GM15510 (cell line): ENCODE data around the gene APOA4.

Experiments used
- POLR2A ChIP-seq: IDR thresholded peaks from 3 replicates; pipeline ENCODE4 v1.6.1; 2011; ENCODE audit warnings: borderline replicate concordance; ENCODE audit not compliant: insufficient read length; ENCODE audit errors: extremely low read depth

Gene APOA4

GRCh38 chr11:116823031-116823843 is at the start of gene APOA4:
Gene APOA4 (minus strand): TSS chr11:116823304. CDS start chr11:116823191, 113 bp downstream.
- no peak for TF ChIP-seq POLR2A

GRCh38 chr11:116871248-116871647 is 48.1 kb upstream of the APOA4 start:
- TF ChIP-seq POLR2A, result no peak

GRCh38 chr11:116870054-116870453 is 47.0 kb upstream of the APOA4 start:
- no peak for TF ChIP-seq POLR2A

GRCh38 chr11:116869610-116870009 is 46.5 kb upstream of the APOA4 start:
- TF ChIP-seq POLR2A, result no peak

GRCh38 chr11:116868066-116868465 is 45.0 kb upstream of the APOA4 start:
- TF ChIP-seq POLR2A, result no peak

- TF ChIP-seq POLR2A, result no peak
Observed at GRCh38 chr11:116867619-116868018, 44.5 kb upstream of the APOA4 start.

GRCh38 chr11:116866804-116867455 is 43.8 kb upstream of the APOA4 start:
- TF ChIP-seq POLR2A, result no peak

- TF ChIP-seq POLR2A, result no peak
Observed at GRCh38 chr11:116865696-116866095, 42.6 kb upstream of the APOA4 start.

- no peak for TF ChIP-seq POLR2A
Observed at GRCh38 chr11:116864531-116864930, 41.4 kb upstream of the APOA4 start.

- TF ChIP-seq POLR2A, result no peak
Observed at GRCh38 chr11:116862951-116863350, 39.8 kb upstream of the APOA4 start.

- TF ChIP-seq POLR2A, result no peak
Observed at GRCh38 chr11:116862185-116862584, 39.1 kb upstream of the APOA4 start.

- TF ChIP-seq POLR2A, result no peak
Observed at GRCh38 chr11:116861539-116861938, 38.4 kb upstream of the APOA4 start.

- TF ChIP-seq POLR2A, result no peak
Observed at GRCh38 chr11:116860303-116860702, 37.2 kb upstream of the APOA4 start.

- no peak for TF ChIP-seq POLR2A
Observed at GRCh38 chr11:116859175-116859574, 36.1 kb upstream of the APOA4 start.

GRCh38 chr11:116857936-116858335 is 34.8 kb upstream of the APOA4 start:
- no peak for TF ChIP-seq POLR2A

GRCh38 chr11:116857316-116857715 is 34.2 kb upstream of the APOA4 start:
- TF ChIP-seq POLR2A, result no peak
